Cerebellar nuclear complex (tissue), 1 donor: ENCODE measurements around the gene FYTTD1.

Source experiments
- DNase-seq, 2 experiments: peaks; one replicate each; lab custom pipeline; 2025; lab: John Stamatoyannopoulos, UW

Gene FYTTD1

DNA sequence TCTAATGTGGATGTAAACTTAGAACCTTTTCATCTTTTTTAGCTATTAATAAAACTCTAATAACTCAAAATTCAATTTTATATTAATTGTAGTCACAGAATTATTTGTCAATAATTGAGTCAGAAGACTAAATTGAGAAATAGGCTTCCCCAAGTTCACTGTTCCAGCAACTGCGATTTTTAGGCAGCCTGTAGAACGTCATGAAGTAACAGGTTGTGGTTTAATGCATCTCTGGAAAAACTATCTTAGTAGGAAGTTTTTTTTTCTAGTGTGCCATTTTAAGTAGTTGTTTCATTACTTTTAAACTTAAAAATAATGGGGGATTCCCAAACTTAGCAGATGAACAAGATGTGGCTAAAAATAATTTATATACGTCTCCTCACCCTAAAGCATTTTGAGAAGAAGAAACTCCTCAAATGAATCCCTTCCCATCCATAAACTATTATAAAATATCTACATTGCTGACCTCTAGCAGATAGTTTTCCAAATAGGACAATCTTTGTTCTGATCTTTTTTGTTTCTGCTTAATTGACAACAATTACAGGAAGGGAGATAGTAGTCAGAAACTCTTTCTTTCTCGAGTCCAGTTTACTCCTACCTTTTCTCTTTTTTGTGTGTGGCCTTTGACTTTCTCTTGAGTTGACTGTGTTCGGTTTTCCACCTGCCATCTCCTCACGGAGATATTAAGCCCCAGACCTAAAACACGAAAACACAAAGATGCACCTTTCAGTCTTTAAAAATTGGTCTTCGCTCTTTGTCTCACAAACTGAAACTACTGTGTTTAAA, 84.4 kb downstream of the FYTTD1 start:
- no peak for DNase-seq

DNA sequence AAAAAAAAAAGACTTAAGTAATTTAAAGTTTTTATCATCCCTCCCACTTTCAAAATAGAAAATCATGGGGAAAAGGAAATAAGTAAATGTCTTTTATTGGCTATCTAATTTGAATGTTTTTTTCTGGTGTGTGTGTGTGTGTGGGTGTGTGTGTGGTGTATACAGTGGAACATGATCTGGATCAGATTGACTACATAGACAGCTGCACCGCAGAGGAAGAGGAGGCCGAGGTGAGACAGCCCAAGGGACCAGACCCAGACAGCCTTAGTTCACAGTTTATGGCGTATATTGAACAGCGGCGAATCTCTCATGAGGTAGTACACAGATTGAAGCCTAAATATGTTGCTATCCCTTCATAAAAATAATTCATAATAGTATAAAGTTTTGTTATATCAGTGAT, 85.8 kb downstream of the FYTTD1 start:
- no peak for DNase-seq

GRCh38 chr3:197836244-197836643, 86.6 kb downstream of the FYTTD1 start:
- no peak for DNase-seq
